C4-2B (cell line): Measurements from ENCODE around the gene CYB5B.

Experiments
- CTCF ChIP-seq: fragments of 450-650 bp; conservative IDR thresholded peaks from 2 replicates; pipeline ENCODE4 v1.5.1; 2017; ENCODE audit warnings: mild to moderate bottlenecking
- ZFX ChIP-seq: fragments of 450-650 bp; IDR thresholded peaks from 2 replicates; pipeline ENCODE4 v1.6.1; 2017

- TF ChIP-seq CTCF (no peak), ZFX (no peak)
Measured at GRCh38 chr16:69406780-69407331, 17.6 kb upstream of the CYB5B start.
